SK-N-MC (cell line): Measurements from ENCODE around the gene KLHL6.

Source experiments
- EZH2 ChIP-seq: fragments of 200-600 bp; sonication (generic); IDR thresholded peaks from one replicate; pipeline ENCODE4 v1.6.1; 2017; ENCODE audit warnings: antibody characterized with exemption
- FOXP2 ChIP-seq: optimal IDR thresholded peaks from 2 replicates; pipeline ENCODE3; 2011; ENCODE audit warnings: mild to moderate bottlenecking, moderate library complexity; ENCODE audit not compliant: insufficient read depth; ENCODE audit errors: extremely low read length, control extremely low read depth
- POLR2AphosphoS5 ChIP-seq: IDR thresholded peaks from 2 replicates; pipeline ENCODE4 v1.6.1; 2012; ENCODE audit warnings: mild to moderate bottlenecking, low read depth, low read length, borderline replicate concordance

DNA sequence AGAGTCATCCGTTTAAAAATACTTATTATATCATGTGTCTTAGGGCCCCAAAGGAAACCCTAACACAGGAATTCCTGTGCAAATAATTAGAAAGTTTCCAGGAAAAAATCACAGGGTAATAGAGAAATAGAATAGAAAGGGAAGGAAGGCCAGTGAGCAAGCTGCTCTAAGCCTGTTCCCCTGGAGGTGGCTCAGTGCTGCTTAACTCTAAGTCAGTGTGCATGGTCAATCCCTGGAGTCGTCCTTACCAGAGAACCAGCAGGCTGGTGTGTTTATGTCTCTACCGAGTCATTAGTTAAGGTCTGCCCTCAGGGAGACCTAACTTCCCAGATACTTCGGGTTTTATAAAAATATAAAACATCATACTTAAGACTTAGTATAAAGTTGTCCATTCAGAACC lies 106.1 kb downstream of the KLHL6 start:
- TF ChIP-seq POLR2AphosphoS5, result no peak
- no peak for TF ChIP-seq EZH2
- no peak for TF ChIP-seq FOXP2
